Erythroblast (primary cell): ENCODE data around the gene B4GALT3.

Experiments used
- GATA1 ChIP-seq: IDR thresholded peaks from 2 replicates; pipeline ENCODE4 v1.6.1; 2011; ENCODE audit warnings: low read depth, mild to moderate bottlenecking, control low read depth, low read length, moderate library complexity
- POLR2A ChIP-seq: IDR thresholded peaks from 2 replicates; pipeline ENCODE4 v1.6.1; 2011; ENCODE audit warnings: mild to moderate bottlenecking, low read length

- TF ChIP-seq POLR2A (no peak), GATA1 (no peak)
Measured at GRCh38 chr1:161137881-161138280, 39.4 kb downstream of the B4GALT3 start.
